Kidney (tissue), 14 donors: ENCODE data around the gene GALNT12. TPM values are rescaled to one million over a fixed set of nuclear protein-coding genes. Genes with fewer than 3 reads are reported as not detected.

ENCODE experiments used
- DNase-seq, 5 donors: peaks; one replicate each; pipeline ENCODE4 v3.0.0-alpha.2; 2013 to 2020
- FAIRE-seq: peaks from 2 replicates; lab custom pipeline; 2012; peaks lifted over from hg19 to GRCh38; lab: Jason Lieb, UNC
- H3K27ac ChIP-seq, 2 donors: one replicate each; pipeline ENCODE4 v1.7.0; 2013; ENCODE audit warnings: low read depth in 2 of 2, low read length in 2 of 2, inconsistent platforms in 1 of 2
- H3K27me3 ChIP-seq: one replicate; pipeline ENCODE4 v1.7.1; 2013; ENCODE audit warnings: low read length, inconsistent platforms; ENCODE audit not compliant: control insufficient read depth, insufficient read depth
- H3K36me3 ChIP-seq, 3 donors: one replicate each; pipeline versions ENCODE4 v1.7.0 to v1.7.1; 2013; ENCODE audit warnings: low read length in 3 of 3, control low read depth in 1 of 3, inconsistent platforms in 1 of 3; ENCODE audit not compliant: insufficient read depth in 3 of 3, control insufficient read depth in 2 of 3
- H3K4me1 ChIP-seq, 3 donors: one replicate each; pipeline versions ENCODE4 v1.7.0 to v1.7.1; 2013; ENCODE audit warnings: low read length in 3 of 3, inconsistent platforms in 1 of 3, low read depth in 1 of 3; ENCODE audit not compliant: control insufficient read depth in 2 of 3, insufficient read depth in 2 of 3
- H3K4me3 ChIP-seq, 3 donors: one replicate each; pipeline versions ENCODE4 v1.7.0 to v1.8.1; 2013; ENCODE audit warnings: low read length in 3 of 3, control low read depth in 1 of 3, inconsistent platforms in 1 of 3
- H3K9ac ChIP-seq, 3 donors: one replicate each; pipeline versions ENCODE4 v1.7.0 to v1.7.1; 2013; ENCODE audit warnings: low read length in 3 of 3, control low read depth in 1 of 3, inconsistent platforms in 1 of 3
- H3K9me3 ChIP-seq, 3 donors: one replicate each; pipeline versions ENCODE4 v1.7.0 to v1.7.1; 2013; ENCODE audit warnings: low read length in 3 of 3, control low read depth in 1 of 3, inconsistent platforms in 1 of 3; ENCODE audit not compliant: control insufficient read depth in 2 of 3, insufficient read depth in 1 of 3
- CTCF ChIP-seq: IDR thresholded peaks from 3 replicates; pipeline ENCODE4 v1.5.1; 2012; ENCODE audit warnings: mild to moderate bottlenecking, moderate library complexity, borderline replicate concordance; ENCODE audit not compliant: insufficient read depth; ENCODE audit errors: extremely low read depth
- intact Hi-C: fragments of 100-400 bp; cut with DNase I; formaldehyde crosslinking; loops from one replicate; pipeline ENCODE4 v1.11.1; 2022
- polyA plus RNA-seq: library from polyadenylated mRNA; stranded (reverse); fragments of 350-450 nt; fragmentation: Illumina TruSeq; extraction: RNeasy Lipid Tissue Mini Kit (QIAGEN cat#74804); gene quantifications from one replicate; pipeline ENCODE4 v1.2.3, GENCODE V29; 2014; ENCODE audit warnings: low read depth, low replicate concordance; ENCODE audit not compliant: insufficient read depth
- total RNA-seq: library from RNA; stranded (reverse); fragmentation: NEBNext Ultra II Directional; extraction: Animal tissue kit (Norgen Biotek cat#: 25700); gene quantifications from one replicate; pipeline ENCODE4 v1.2.1, GENCODE V29; 2021
- donor health status: control.
- donor health status: control.
- donor health status: control.
- donor health status: control.
- donor health status: control.
- donor health status: DM: yes; HTN: yes; CAD: no.
- donor health status: Normal renal cell carcinoma (clear cell type).

GALNT12 gene
- total and polyA plus RNA-seq, 2 donors from 2014 or later = 3.6 to 10.8 TPM

GRCh38 chr9:98899408-98900056 is 92.1 kb downstream of the GALNT12 start:
- H3K27ac ChIP-seq = no peak overlapping the region
- peaks cover 0 to 2% (median 0%) of the 10 kb centered on the region in 3 donors for H3K4me1 ChIP-seq
- no peaks in the 10 kb centered on the region for H3K27me3 ChIP-seq
- no peak overlapping the region for H3K4me3 ChIP-seq
- FAIRE-seq (no peak), DNase-seq (peak in 3 of 5 donors; percentile 28 to 85 (median 53))
- no peaks in the 10 kb centered on the region for H3K9me3 ChIP-seq
- no peak for TF ChIP-seq CTCF
- H3K9ac ChIP-seq = no peak overlapping the region
- H3K36me3 ChIP-seq = no peaks in the 10 kb centered on the region
- intact Hi-C loops = no loop called here

Other genes with a start within 250 kb of the GALNT12 start
- gene GABBR2, start 98.7 kb upstream of the GALNT12 start, total RNA-seq = 0.06 TPM
- gene GABBR2, start 98.7 kb upstream of the GALNT12 start, polyA plus RNA-seq = not detected
- gene ANKS6, start 11.1 kb upstream of the GALNT12 start, total RNA-seq = 31.8 TPM
- gene ANKS6, start 11.1 kb upstream of the GALNT12 start, polyA plus RNA-seq = 22.0 TPM
- gene COL15A1, start 136.2 kb downstream of the GALNT12 start, total RNA-seq = 42.0 TPM
- 4.7 TPM for gene COL15A1, start 136.2 kb downstream of the GALNT12 start, polyA plus RNA-seq